GM19463 (cell line): ENCODE measurements around the gene FSTL5.
"Not testable (repeated sequence)": the region's sequence is repeated elsewhere in the genome, so short reads cannot be mapped to it uniquely, and the experiment has no call there.

Experiments used
- ATAC-seq: cut with Tn5 transposase; IDR thresholded peaks from one replicate; pipeline ENCODE4 v1.9.1; 2021; ENCODE audit warnings: mild to moderate bottlenecking, moderate library complexity; ENCODE audit not compliant: unreplicated experiment

Gene FSTL5

GRCh38 chr4:162104459-162105124, 59.2 kb downstream of the FSTL5 start:
- ATAC-seq, result no peak

- ATAC-seq, result not testable (repeated sequence)
Measured at GRCh38 chr4:162103908-162104307, 59.9 kb downstream of the FSTL5 start.

- ATAC-seq, result no peak
Measured at GRCh38 chr4:162102713-162103112, 61.1 kb downstream of the FSTL5 start.

- ATAC-seq, result no peak
Measured at GRCh38 chr4:162101337-162101736, 62.5 kb downstream of the FSTL5 start.

GRCh38 chr4:162075726-162076125, 88.1 kb downstream of the FSTL5 start:
- no peak for ATAC-seq

- ATAC-seq, result no peak
Measured at GRCh38 chr4:162061214-162061613, 102.6 kb downstream of the FSTL5 start.

- no peak for ATAC-seq
Measured at GRCh38 chr4:162059656-162060055, 104.1 kb downstream of the FSTL5 start.

- ATAC-seq, result no peak
Measured at GRCh38 chr4:162056990-162057389, 106.8 kb downstream of the FSTL5 start.

- no peak for ATAC-seq
Measured at GRCh38 chr4:162046135-162046534, 117.7 kb downstream of the FSTL5 start.

- no peak for ATAC-seq
Measured at GRCh38 chr4:162038112-162038511, 125.7 kb downstream of the FSTL5 start.

GRCh38 chr4:162017863-162018262, 145.9 kb downstream of the FSTL5 start:
- ATAC-seq, result no peak

- ATAC-seq, result no peak
Measured at GRCh38 chr4:162016991-162017390, 146.8 kb downstream of the FSTL5 start.

GRCh38 chr4:162016219-162016618, 147.6 kb downstream of the FSTL5 start:
- no peak for ATAC-seq

- no peak for ATAC-seq
Measured at GRCh38 chr4:162015090-162015489, 148.7 kb downstream of the FSTL5 start.

- no peak for ATAC-seq
Measured at GRCh38 chr4:162011089-162011488, 152.7 kb downstream of the FSTL5 start.

- no peak for ATAC-seq
Measured at GRCh38 chr4:162010362-162010761, 153.4 kb downstream of the FSTL5 start.

GRCh38 chr4:161992317-161992716, 171.5 kb downstream of the FSTL5 start:
- ATAC-seq, result no peak

GRCh38 chr4:161991811-161992210, 172.0 kb downstream of the FSTL5 start:
- ATAC-seq, result no peak

GRCh38 chr4:161990721-161991120, 173.1 kb downstream of the FSTL5 start:
- ATAC-seq, result no peak

GRCh38 chr4:161988946-161989345, 174.9 kb downstream of the FSTL5 start:
- ATAC-seq, result no peak

- ATAC-seq, result no peak
Measured at GRCh38 chr4:161987611-161988010, 176.2 kb downstream of the FSTL5 start.

GRCh38 chr4:161952382-161952781, 211.4 kb downstream of the FSTL5 start:
- no peak for ATAC-seq
